OCI-LY7 (cell line): ENCODE measurements around the gene HTT.

ENCODE experiments used
- CTCF ChIP-seq: fragments of 200-600 bp; sonication (generic); conservative IDR thresholded peaks from 2 replicates; pipeline ENCODE4 v1.5.1; 2014; ENCODE audit warnings: mild to moderate bottlenecking, antibody characterized with exemption, low read length, moderate library complexity, mixed read lengths
- EZH2phosphoT487 ChIP-seq: fragments of 200-600 bp; sonication (generic); IDR thresholded peaks from 2 replicates; pipeline ENCODE4 v1.6.1; 2018; ENCODE audit warnings: low read depth, borderline replicate concordance, mild to moderate bottlenecking, mixed run types, antibody characterized with exemption, low read length, moderate library complexity, mixed read lengths

DNA sequence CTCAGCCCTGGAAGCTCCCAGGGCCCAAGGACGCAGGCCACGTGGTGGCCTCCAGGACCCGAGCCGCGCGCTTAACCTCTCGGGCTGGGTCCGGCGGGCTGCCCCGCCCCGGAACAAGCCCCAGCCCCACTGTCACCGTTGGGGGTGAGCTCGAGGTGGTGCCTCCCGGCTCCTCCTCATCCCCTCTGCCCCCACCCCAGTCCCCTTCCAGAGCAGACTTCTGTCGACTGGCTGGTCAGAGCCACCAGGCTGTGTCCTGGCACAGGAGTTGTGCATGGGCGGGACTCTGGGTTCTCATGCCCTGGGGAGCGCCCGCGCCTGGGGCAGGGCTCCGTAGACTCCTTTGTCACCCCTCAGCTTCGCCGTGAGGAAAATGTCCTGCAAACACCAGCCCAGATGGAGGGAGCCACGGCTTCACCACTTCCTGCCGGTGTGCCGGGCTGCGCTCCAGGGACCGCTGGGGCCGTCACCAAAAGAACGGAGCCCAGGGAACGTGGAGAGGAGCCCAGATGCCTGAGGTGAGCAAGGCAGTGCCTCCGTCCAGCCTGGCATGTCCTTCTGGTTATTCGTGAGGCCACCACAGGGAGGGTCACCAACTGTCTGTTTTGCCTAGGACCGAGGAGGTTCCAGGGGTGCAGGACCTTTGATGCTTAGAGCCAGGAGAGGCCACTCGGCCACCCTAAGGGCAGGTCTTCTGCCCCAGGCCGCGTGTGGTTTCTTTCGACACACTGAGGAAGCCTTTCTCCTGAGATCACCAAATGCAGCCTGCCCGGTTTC, 211.3 kb downstream of the HTT start:
- TF ChIP-seq EZH2phosphoT487 (no peak), CTCF (no peak)
